WTC11 (cell line): ENCODE results near the gene ABLIM2.

Source experiments
- ATF2 ChIP-seq: sonication (generic); formaldehyde crosslinking; IDR thresholded peaks from 2 replicates; pipeline ENCODE4 v1.8.1; 2022; ENCODE audit warnings: low read depth, missing genetic modification reagents, borderline replicate concordance
- CREB1 ChIP-seq: sonication (generic); formaldehyde crosslinking; IDR thresholded peaks from 2 replicates; pipeline ENCODE4 v1.8.0; 2023; ENCODE audit warnings: mild to moderate bottlenecking, missing genetic modification reagents
- ELF4 ChIP-seq: sonication (generic); formaldehyde crosslinking; IDR thresholded peaks from 2 replicates; pipeline ENCODE4 v1.8.1; 2022; ENCODE audit warnings: low read depth, mild to moderate bottlenecking, moderate library complexity, missing genetic modification reagents
- FOXJ3 ChIP-seq: sonication (generic); formaldehyde crosslinking; IDR thresholded peaks from 2 replicates; pipeline ENCODE4 v1.9.0; 2021; ENCODE audit warnings: missing genetic modification reagents, mild to moderate bottlenecking, borderline replicate concordance
- NR3C1 ChIP-seq: sonication (generic); formaldehyde crosslinking; conservative IDR thresholded peaks from 2 replicates; pipeline ENCODE4 v1.8.1; 2023; ENCODE audit warnings: low read depth, mild to moderate bottlenecking, missing genetic modification reagents
- TCF7 ChIP-seq: sonication (generic); formaldehyde crosslinking; IDR thresholded peaks from 2 replicates; pipeline ENCODE4 v1.8.0; 2022; ENCODE audit warnings: mild to moderate bottlenecking, low read depth, missing genetic modification reagents, moderate library complexity
- TEAD1 ChIP-seq: sonication (generic); formaldehyde crosslinking; IDR thresholded peaks from 2 replicates; pipeline ENCODE4 v1.8.0; 2022; ENCODE audit warnings: mild to moderate bottlenecking, missing genetic modification reagents
- TEAD4 ChIP-seq: sonication (generic); formaldehyde crosslinking; IDR thresholded peaks from 2 replicates; pipeline ENCODE4 v1.8.0; 2022; ENCODE audit warnings: mild to moderate bottlenecking, missing genetic modification reagents
- USF2 ChIP-seq: sonication (generic); formaldehyde crosslinking; IDR thresholded peaks from 2 replicates; pipeline ENCODE4 v1.8.1; 2023; ENCODE audit warnings: mild to moderate bottlenecking, missing genetic modification reagents, moderate library complexity
- ZNF138 ChIP-seq: sonication (generic); formaldehyde crosslinking; conservative IDR thresholded peaks from 2 replicates; pipeline ENCODE4 v1.8.1; 2022; ENCODE audit warnings: mild to moderate bottlenecking, moderate library complexity, missing genetic modification reagents
- ZNF219 ChIP-seq: sonication (generic); formaldehyde crosslinking; IDR thresholded peaks from 2 replicates; pipeline ENCODE4 v1.8.0; 2023; ENCODE audit warnings: missing genetic modification reagents, mild to moderate bottlenecking, borderline replicate concordance
- TF ChIP-seq, protein P1 (sequence below): fragments of 200-600 bp; IDR thresholded peaks from 2 replicates; pipeline ENCODE4 v1.8.0; 2022; ENCODE audit warnings: antibody characterized with exemption
- TF ChIP-seq, protein P2 (sequence below): sonication (generic); formaldehyde crosslinking; IDR thresholded peaks from 2 replicates; pipeline ENCODE4 v1.8.0; 2022; ENCODE audit warnings: mild to moderate bottlenecking, missing genetic modification reagents

DNA sequence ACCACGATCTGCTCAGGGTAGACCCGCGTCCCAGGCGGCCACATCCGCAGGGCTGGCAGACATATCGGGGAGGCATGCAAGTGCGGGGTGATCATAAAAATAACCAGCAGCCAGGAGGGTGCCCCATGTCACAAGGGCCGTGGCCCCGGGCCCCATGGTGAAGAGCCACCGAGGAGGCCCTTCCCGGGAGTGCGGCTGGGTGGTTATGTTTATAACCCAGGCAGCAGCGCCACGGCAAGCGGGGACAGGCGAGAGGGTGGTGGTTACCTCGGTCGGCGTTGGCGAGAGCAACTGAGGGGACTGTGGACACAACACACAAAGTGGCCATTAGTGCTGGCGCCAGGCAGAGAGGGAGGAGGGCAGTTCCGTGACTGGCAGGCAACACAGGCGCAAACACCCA, 126.2 kb downstream of the ABLIM2 start:
- TF ChIP-seq TEAD4 (CRISPR knock-in tag), result no peak
- TF ChIP-seq FOXJ3 (CRISPR knock-in tag), result no peak
- TF ChIP-seq, protein P1, sequence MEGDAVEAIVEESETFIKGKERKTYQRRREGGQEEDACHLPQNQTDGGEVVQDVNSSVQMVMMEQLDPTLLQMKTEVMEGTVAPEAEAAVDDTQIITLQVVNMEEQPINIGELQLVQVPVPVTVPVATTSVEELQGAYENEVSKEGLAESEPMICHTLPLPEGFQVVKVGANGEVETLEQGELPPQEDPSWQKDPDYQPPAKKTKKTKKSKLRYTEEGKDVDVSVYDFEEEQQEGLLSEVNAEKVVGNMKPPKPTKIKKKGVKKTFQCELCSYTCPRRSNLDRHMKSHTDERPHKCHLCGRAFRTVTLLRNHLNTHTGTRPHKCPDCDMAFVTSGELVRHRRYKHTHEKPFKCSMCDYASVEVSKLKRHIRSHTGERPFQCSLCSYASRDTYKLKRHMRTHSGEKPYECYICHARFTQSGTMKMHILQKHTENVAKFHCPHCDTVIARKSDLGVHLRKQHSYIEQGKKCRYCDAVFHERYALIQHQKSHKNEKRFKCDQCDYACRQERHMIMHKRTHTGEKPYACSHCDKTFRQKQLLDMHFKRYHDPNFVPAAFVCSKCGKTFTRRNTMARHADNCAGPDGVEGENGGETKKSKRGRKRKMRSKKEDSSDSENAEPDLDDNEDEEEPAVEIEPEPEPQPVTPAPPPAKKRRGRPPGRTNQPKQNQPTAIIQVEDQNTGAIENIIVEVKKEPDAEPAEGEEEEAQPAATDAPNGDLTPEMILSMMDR, result no peak
- TF ChIP-seq TEAD1, result no peak
- TF ChIP-seq, protein P2, sequence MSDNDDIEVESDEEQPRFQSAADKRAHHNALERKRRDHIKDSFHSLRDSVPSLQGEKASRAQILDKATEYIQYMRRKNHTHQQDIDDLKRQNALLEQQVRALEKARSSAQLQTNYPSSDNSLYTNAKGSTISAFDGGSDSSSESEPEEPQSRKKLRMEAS, result no peak
- no peak for TF ChIP-seq TCF7 (CRISPR knock-in tag)
- no peak for TF ChIP-seq USF2 (CRISPR knock-in tag)
- TF ChIP-seq ATF2, result no peak
- TF ChIP-seq ZNF219 (CRISPR knock-in tag), result no peak
- TF ChIP-seq CREB1 (CRISPR knock-in tag), result no peak
- TF ChIP-seq ZNF138 (CRISPR knock-in tag), result no peak
- TF ChIP-seq ELF4 (CRISPR knock-in tag), result no peak
- TF ChIP-seq NR3C1 (CRISPR knock-in tag), result no peak
